HepG2 (cell line): ENCODE results near the gene GALNT1. TPM values are rescaled to one million over a fixed set of nuclear protein-coding genes. Genes with fewer than 3 reads are reported as not detected.

Experiments used
- CTCF ChIP-seq: sonication (generic); formaldehyde crosslinking; IDR thresholded peaks from 2 replicates; pipeline ENCODE4 v1.5.0; 2020; ENCODE audit warnings: mild to moderate bottlenecking, missing genetic modification reagents, moderate library complexity
- ELF1 ChIP-seq: sonication (generic); formaldehyde crosslinking; IDR thresholded peaks from 2 replicates; pipeline ENCODE4 v1.4.0; 2020; ENCODE audit warnings: missing genetic modification reagents
- FOXA3 ChIP-seq: IDR thresholded peaks from 2 replicates; pipeline ENCODE4 v1.6.1; 2016; ENCODE audit warnings: missing genetic modification reagents, missing compliant biosample characterization
- HNRNPLL ChIP-seq: fragments of 200-400 bp; formaldehyde crosslinking; IDR thresholded peaks from 2 replicates; pipeline ENCODE4 v1.6.1; 2017; ENCODE audit warnings: mild to moderate bottlenecking, low read depth, low read length; ENCODE audit not compliant: poor library complexity, severe bottlenecking
- IRF2 ChIP-seq: IDR thresholded peaks from 2 replicates; pipeline ENCODE4 v1.6.1; 2018; ENCODE audit warnings: missing genetic modification reagents, missing compliant biosample characterization
- KDM3A ChIP-seq: IDR thresholded peaks from 2 replicates; pipeline ENCODE4 v1.6.1; 2018; ENCODE audit warnings: low read depth, missing compliant biosample characterization
- MAZ ChIP-seq, 2 experiments: sonication (generic) in 1 of 2; formaldehyde crosslinking in 1 of 2; IDR thresholded peaks; 2 replicates each; pipeline versions ENCODE4 v1.5.0 to v1.6.1; 2012 to 2020; ENCODE audit warnings: low read depth in 2 of 2, mild to moderate bottlenecking in 2 of 2, borderline replicate concordance in 1 of 2, improper control_type of control experiment in 1 of 2, low read length in 1 of 2, missing genetic modification reagents in 1 of 2, moderate library complexity in 1 of 2
- POLR2A ChIP-seq, 2 experiments: IDR thresholded peaks; 2 replicates each; pipeline ENCODE4 v1.6.1; 2011; ENCODE audit warnings: low read depth in 2 of 2, low read length in 2 of 2, mild to moderate bottlenecking in 1 of 2, moderate library complexity in 1 of 2; ENCODE audit not compliant: insufficient read depth in 1 of 2
- THAP11 ChIP-seq: IDR thresholded peaks from 2 replicates; pipeline ENCODE4 v1.6.1; 2016; ENCODE audit warnings: missing biosample characterization, missing genetic modification reagents
- TOE1 ChIP-seq: sonication (generic); formaldehyde crosslinking; IDR thresholded peaks from 2 replicates; pipeline ENCODE4 v1.4.0; 2020; ENCODE audit warnings: mild to moderate bottlenecking, missing genetic modification reagents
- ZNF570 ChIP-seq: sonication (generic); formaldehyde crosslinking; IDR thresholded peaks from 2 replicates; pipeline ENCODE4 v1.4.0; 2020; ENCODE audit warnings: mild to moderate bottlenecking, missing genetic modification reagents, borderline replicate concordance
- ZNF672 ChIP-seq: sonication (generic); formaldehyde crosslinking; IDR thresholded peaks from 2 replicates; pipeline ENCODE4 v1.8.1; 2022; ENCODE audit warnings: missing genetic modification reagents
- ZNF775 ChIP-seq: sonication (generic); formaldehyde crosslinking; IDR thresholded peaks from 2 replicates; pipeline ENCODE4 v1.4.0; 2020; ENCODE audit warnings: missing genetic modification reagents, mild to moderate bottlenecking, moderate library complexity, borderline replicate concordance
- ZNF780A ChIP-seq: sonication (generic); formaldehyde crosslinking; IDR thresholded peaks from 2 replicates; pipeline ENCODE4 v1.8.0; 2022; ENCODE audit warnings: mild to moderate bottlenecking, missing genetic modification reagents, moderate library complexity
- ZNF891 ChIP-seq: sonication (generic); formaldehyde crosslinking; IDR thresholded peaks from 2 replicates; pipeline ENCODE4 v1.5.0; 2020; ENCODE audit warnings: mild to moderate bottlenecking, missing genetic modification reagents
- ZSCAN30 ChIP-seq: sonication (generic); formaldehyde crosslinking; IDR thresholded peaks from 2 replicates; pipeline ENCODE4 v1.5.0; 2020; ENCODE audit warnings: mild to moderate bottlenecking, missing genetic modification reagents
- polyA plus RNA-seq, 8 experiments: library from polyadenylated mRNA; depleted of rRNA in 3 of 8; stranded (reverse) in 7 of 8; unstranded in 1 of 8; fragments of >200 nt; fragmentation: Illumina TruSeq in 4 of 8; extraction: Trizol in 4 of 8; gene quantifications; 2 replicates each; pipeline versions ENCODE4 v1.2.1 to v1.2.3, GENCODE V29; 2011 to 2016; ENCODE audit warnings: low read depth in 4 of 8, missing spikeins in 1 of 8, mixed read lengths in 1 of 8; ENCODE audit not compliant: insufficient read depth in 1 of 8
- total RNA-seq, 5 experiments: library from RNA; depleted of rRNA; stranded (reverse); fragments of >200 nt; fragmentation: Illumina TruSeq; extraction: Trizol; gene quantifications; 2 replicates each; pipeline ENCODE4 v1.2.3, GENCODE V29; 2016; ENCODE audit warnings: low read depth in 1 of 5

The GALNT1 gene
- total and polyA plus RNA-seq, 2 of the 13 experiments (the other 11 are each of a cell fraction or from before 2014, with no cell fraction given) = 41.1 to 100 TPM

GRCh38 chr18:35730691-35731370 lies 149.3 kb downstream of the GALNT1 start (continued):
- no peak for TF ChIP-seq THAP11 (CRISPR knock-in tag)
- TF ChIP-seq TOE1 (CRISPR knock-in tag) = no peak
- TF ChIP-seq ZNF780A (CRISPR knock-in tag) = no peak
- TF ChIP-seq ZSCAN30 (CRISPR knock-in tag) = no peak
- no peak for TF ChIP-seq ZNF775
- no peak for TF ChIP-seq HNRNPLL
- TF ChIP-seq CTCF (CRISPR knock-in tag) = no peak
- TF ChIP-seq KDM3A (CRISPR knock-in tag) = no peak
- no peak for TF ChIP-seq ELF1
- TF ChIP-seq ZNF570 (CRISPR knock-in tag) = no peak
- TF ChIP-seq IRF2 (CRISPR knock-in tag) = peak; percentile 37; the same call in 1 of the 2 replicates
- TF ChIP-seq FOXA3 (CRISPR knock-in tag) = 0 out of 2 replicates have a peak, but pooled peaks have one; percentile 11
- peak; percentile 37; the same call in 1 of the 2 replicates for TF ChIP-seq ZNF891 (CRISPR knock-in tag)
- TF ChIP-seq MAZ (IDR thresholded peaks at IDR 0.05; ENCODE audit: borderline replicate concordance, low read depth, low read length) = no peak
- TF ChIP-seq MAZ (CRISPR knock-in tag; IDR thresholded peaks at IDR 0.05; ENCODE audit: low read depth) = no peak
- TF ChIP-seq POLR2A (IDR thresholded peaks at IDR 0.05; ENCODE audit: insufficient read depth in 1 of 2, low read depth in 2 of 2, low read length in 2 of 2) = 0 out of 4 replicates have a peak, but pooled peaks of 1 of the 2 experiments have one; percentile 17
- TF ChIP-seq ZNF672 (CRISPR knock-in tag) = no peak
